Colonic mucosa (tissue), 4 donors: ENCODE results near the gene OMG. TPM values are rescaled to one million over a fixed set of nuclear protein-coding genes. Genes with fewer than 3 reads are reported as not detected.

ENCODE experiments used
- DNase-seq: peaks from one replicate; pipeline ENCODE4 v3.0.0-alpha.2; 2020
- H3K27ac ChIP-seq: fragments of 200-600 bp; one replicate; pipeline ENCODE4 v1.8.0; 2021
- H3K27me3 ChIP-seq: fragments of 200-600 bp; one replicate; pipeline ENCODE4 v1.8.0; 2021
- H3K36me3 ChIP-seq: fragments of 200-600 bp; one replicate; pipeline ENCODE4 v1.8.0; 2021
- H3K4me1 ChIP-seq: fragments of 200-600 bp; one replicate; pipeline ENCODE4 v1.8.0; 2021; ENCODE audit warnings: mild to moderate bottlenecking
- H3K4me3 ChIP-seq: fragments of 200-600 bp; one replicate; pipeline ENCODE4 v1.8.0; 2021
- H3K9ac ChIP-seq, 2 donors: one replicate each; pipeline ENCODE4 v1.7.0; 2013; ENCODE audit warnings: control low read depth in 2 of 2, low read depth in 2 of 2, low read length in 2 of 2
- H3K9me3 ChIP-seq: fragments of 200-600 bp; one replicate; pipeline ENCODE4 v1.8.0; 2021
- intact Hi-C: fragments of 100-400 bp; cut with DNase I; formaldehyde crosslinking; loops from one replicate; pipeline ENCODE4 v1.14.1; 2022
- total RNA-seq, 2 donors: library from RNA; stranded (reverse); fragmentation: NEBNext Ultra II Directional in 1 of 2; extraction: Animal tissue kit (Norgen Biotek cat#: 25700) in 1 of 2; gene quantifications; one replicate each; pipeline ENCODE4 v1.2.1, GENCODE V29; 2021
- TF ChIP-seq, protein P1 (sequence below): fragments of 200-600 bp; IDR thresholded peaks from one replicate; pipeline ENCODE4 v1.8.0; 2022; ENCODE audit warnings: antibody characterized with exemption, mild to moderate bottlenecking
- donor health status: healthy.
- donor health status: DM: no; HTN: no; CAD: no.
- donor health status: DM: no; HTN: no; CAD: no.

Gene OMG
- total RNA-seq, 2 donors from 2014 or later = 0.40 TPM; not detected in 1

DNA sequence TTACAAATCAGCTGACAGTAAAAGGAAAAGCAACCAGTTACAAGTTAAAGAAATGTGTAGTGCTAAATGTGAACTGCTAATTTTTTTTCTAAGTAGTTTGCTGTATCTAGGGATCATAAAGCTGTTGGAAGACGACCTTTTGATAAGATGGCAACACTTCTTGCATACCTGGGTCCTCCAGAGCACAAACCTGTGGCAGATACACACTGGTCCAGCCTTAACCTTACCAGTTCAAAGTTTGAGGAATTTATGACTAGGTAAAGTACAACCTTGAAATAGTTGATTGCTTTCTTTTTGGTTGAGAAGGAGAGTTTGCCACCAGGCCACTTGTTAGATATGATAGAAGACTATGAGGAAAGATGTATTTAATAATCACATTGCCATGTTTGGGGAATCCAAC lies 35.4 kb downstream of the OMG start:
- intact Hi-C loops = no loop called here
- TF ChIP-seq, protein P1, sequence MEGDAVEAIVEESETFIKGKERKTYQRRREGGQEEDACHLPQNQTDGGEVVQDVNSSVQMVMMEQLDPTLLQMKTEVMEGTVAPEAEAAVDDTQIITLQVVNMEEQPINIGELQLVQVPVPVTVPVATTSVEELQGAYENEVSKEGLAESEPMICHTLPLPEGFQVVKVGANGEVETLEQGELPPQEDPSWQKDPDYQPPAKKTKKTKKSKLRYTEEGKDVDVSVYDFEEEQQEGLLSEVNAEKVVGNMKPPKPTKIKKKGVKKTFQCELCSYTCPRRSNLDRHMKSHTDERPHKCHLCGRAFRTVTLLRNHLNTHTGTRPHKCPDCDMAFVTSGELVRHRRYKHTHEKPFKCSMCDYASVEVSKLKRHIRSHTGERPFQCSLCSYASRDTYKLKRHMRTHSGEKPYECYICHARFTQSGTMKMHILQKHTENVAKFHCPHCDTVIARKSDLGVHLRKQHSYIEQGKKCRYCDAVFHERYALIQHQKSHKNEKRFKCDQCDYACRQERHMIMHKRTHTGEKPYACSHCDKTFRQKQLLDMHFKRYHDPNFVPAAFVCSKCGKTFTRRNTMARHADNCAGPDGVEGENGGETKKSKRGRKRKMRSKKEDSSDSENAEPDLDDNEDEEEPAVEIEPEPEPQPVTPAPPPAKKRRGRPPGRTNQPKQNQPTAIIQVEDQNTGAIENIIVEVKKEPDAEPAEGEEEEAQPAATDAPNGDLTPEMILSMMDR = no peak
- DNase-seq = no peak
- H3K27ac ChIP-seq = no peak overlapping the region
- no peaks in the 10 kb centered on the region for H3K27me3 ChIP-seq
- H3K4me1 ChIP-seq = no peaks in the 10 kb centered on the region
- no peaks in the 10 kb centered on the region for H3K9me3 ChIP-seq
- peaks cover 7% of the 10 kb centered on the region for H3K36me3 ChIP-seq
- no peak overlapping the region for H3K9ac ChIP-seq
- H3K4me3 ChIP-seq = no peak overlapping the region

DNA sequence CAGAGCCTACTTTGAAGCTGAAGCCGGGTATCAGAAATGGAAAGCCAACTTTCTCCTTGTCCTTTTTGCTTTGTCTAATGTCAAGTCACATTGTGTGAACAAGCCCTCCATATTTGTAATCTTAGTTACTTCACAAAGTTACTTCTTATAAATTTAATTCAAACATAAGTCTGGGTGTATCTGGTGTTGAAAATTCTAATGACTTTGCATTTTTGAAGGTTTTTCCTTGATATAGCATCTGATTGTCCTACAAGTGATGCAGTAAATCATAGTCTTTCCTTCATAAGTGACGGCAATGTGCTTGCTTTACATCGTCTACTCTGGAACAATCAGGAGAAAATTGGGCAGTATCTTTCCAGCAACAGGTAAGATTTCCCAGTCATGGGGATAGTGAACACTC lies 36.9 kb downstream of the OMG start:
- intact Hi-C loops = no loop called here
- no peak for DNase-seq
- no peak overlapping the region for H3K4me3 ChIP-seq
- H3K9ac ChIP-seq = no peak overlapping the region
- TF ChIP-seq, protein P1 = no peak
- H3K27me3 ChIP-seq = no peaks in the 10 kb centered on the region
- H3K4me1 ChIP-seq = no peaks in the 10 kb centered on the region
- peaks cover 7% of the 10 kb centered on the region for H3K36me3 ChIP-seq
- no peaks in the 10 kb centered on the region for H3K9me3 ChIP-seq
- H3K27ac ChIP-seq = no peak overlapping the region

DNA sequence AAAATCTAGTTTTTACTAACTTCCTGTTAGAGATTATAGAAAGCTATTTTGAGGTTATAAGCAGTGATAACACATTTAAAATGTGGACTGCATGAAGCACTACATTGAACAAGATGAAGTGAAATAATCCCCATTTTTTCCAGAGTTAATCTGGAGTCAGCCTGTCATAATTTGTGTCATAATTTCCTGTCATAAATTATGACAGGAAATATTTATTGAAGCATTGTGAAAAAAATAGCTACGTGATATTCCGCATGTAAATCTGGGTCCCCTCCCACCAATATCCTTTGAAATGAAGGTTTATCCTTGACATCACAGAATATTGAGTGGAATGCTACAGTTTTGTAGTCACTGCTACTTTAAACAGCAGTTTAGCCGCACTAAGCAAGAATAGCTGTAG lies 40.1 kb downstream of the OMG start:
- H3K9me3 ChIP-seq = no peaks in the 10 kb centered on the region
- no peak overlapping the region for H3K27ac ChIP-seq
- H3K36me3 ChIP-seq = peaks cover 3% of the 10 kb centered on the region
- H3K9ac ChIP-seq = no peak overlapping the region
- intact Hi-C loops = no loop called here
- H3K4me3 ChIP-seq = no peak overlapping the region
- DNase-seq = no peak
- no peaks in the 10 kb centered on the region for H3K27me3 ChIP-seq
- no peaks in the 10 kb centered on the region for H3K4me1 ChIP-seq
- TF ChIP-seq, protein P1 = no peak

DNA sequence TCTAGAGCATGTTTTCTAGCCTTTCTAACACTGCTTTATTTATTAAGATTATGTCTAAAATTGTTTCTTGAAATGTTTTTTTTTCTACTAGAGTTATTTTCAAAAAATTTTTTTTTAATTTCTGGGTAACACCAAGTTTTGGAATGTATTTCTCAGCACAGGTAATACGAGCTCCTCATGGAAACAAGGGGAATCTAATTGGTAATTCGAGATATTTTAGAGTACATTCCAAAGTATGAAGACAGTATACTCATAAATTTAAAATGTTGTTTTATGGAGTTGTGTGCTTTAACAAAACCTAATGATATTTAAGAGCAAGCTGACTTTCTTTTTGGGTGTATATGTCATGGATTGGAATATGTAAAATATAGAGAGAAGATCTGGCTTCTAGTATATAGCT lies 42.4 kb downstream of the OMG start:
- H3K9ac ChIP-seq = no peak overlapping the region
- H3K9me3 ChIP-seq = no peaks in the 10 kb centered on the region
- no peak overlapping the region for H3K27ac ChIP-seq
- no peaks in the 10 kb centered on the region for H3K36me3 ChIP-seq
- no peak overlapping the region for H3K4me3 ChIP-seq
- H3K4me1 ChIP-seq = no peaks in the 10 kb centered on the region
- no peak for DNase-seq
- intact Hi-C loops = no loop called here
- TF ChIP-seq, protein P1 = no peak
- no peaks in the 10 kb centered on the region for H3K27me3 ChIP-seq

DNA sequence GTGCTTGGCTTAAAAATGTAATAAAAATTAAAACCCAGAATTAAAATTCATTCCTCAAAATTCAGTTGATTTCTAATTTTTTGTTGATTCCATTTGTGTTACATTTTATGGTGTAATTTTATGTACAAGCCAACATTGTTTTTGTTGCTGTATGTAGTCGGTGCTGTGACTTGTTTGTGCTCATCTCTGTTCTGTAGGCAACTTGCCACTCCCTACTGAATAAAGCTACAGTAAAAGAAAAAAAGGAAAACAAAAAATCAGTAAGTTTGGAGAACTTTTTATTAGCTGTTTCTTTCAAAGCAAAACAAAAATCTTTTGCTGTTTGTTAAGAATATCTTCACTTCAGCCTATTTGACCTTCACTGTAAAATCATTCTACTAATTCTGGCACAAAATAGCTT lies 44.3 kb downstream of the OMG start:
- DNase-seq = no peak
- TF ChIP-seq, protein P1 = no peak
- Histone ChIP-seq H3K27me3 (no peaks in the 10 kb centered on the region), H3K27ac (no peak overlapping the region), H3K4me3 (no peak overlapping the region), H3K9ac (no peak overlapping the region), H3K36me3 (no peaks in the 10 kb centered on the region), H3K9me3 (no peaks in the 10 kb centered on the region), H3K4me1 (no peaks in the 10 kb centered on the region)
- intact Hi-C loops = no loop called here

DNA sequence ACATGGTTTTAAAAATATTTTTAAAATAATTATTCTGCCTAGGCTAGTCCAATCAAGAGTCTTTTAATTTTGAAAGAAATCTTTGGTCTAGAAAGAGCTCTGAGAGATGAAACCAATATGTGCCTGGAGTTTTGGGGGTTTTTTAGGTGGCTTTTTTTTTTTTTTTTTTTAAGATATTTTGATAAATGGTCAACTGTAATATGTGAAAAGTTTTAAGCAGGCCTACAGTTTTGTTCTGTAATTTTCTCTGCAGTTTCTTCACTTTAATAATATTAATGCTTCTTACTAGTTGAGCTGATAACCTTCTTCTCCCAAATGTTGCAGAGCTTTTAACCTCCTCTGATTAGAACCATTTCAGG lies 45.1 kb downstream of the OMG start:
- H3K9me3 ChIP-seq = no peaks in the 10 kb centered on the region
- H3K27ac ChIP-seq = no peak overlapping the region
- TF ChIP-seq, protein P1 = no peak
- no peak for DNase-seq
- H3K4me3 ChIP-seq = no peak overlapping the region
- H3K36me3 ChIP-seq = no peaks in the 10 kb centered on the region
- intact Hi-C loops = no loop called here
- no peaks in the 10 kb centered on the region for H3K4me1 ChIP-seq
- no peak overlapping the region for H3K9ac ChIP-seq
- no peaks in the 10 kb centered on the region for H3K27me3 ChIP-seq
